Caco-2 (cell line): ENCODE results near the gene RABL6. TPM values are rescaled to one million over a fixed set of nuclear protein-coding genes. Genes with fewer than 3 reads are reported as not detected.
A peak's percentile ranks its signal among the peaks of the same experiment; 100 is the strongest.

Experiments used
- BruUV-seq: library from RNA; stranded (reverse); fragments of 400-500 nt; replicated peaks from 2 replicates; lab custom pipeline; 2021; lab: Mats Ljungman, UMichigan
- CTCF ChIA-PET: fragments of 300-600 bp; sonication (Branson Sonifier 250); formaldehyde crosslinking; loops from one replicate; lab custom pipeline; 2022; ENCODE audit warnings: antibody characterized with exemption; lab: Charles Lee
- POLR2A ChIA-PET: fragments of 300-600 bp; sonication (Branson Sonifier 250); formaldehyde crosslinking; loops from one replicate; lab custom pipeline; 2022; ENCODE audit warnings: antibody characterized with exemption; lab: Charles Lee
- DNase-seq, 2 experiments: peaks; one replicate each; pipeline versions ENCODE4 v3.0.0 to v3.0.0-alpha.2; 2020 to 2022
- H3K27me3 ChIP-seq: replicated peaks from 2 replicates; pipeline ENCODE4 v1.6.0; 2011; ENCODE audit warnings: low read length; ENCODE audit not compliant: control insufficient read depth, insufficient read depth
- H3K36me3 ChIP-seq: 2 replicates; pipeline ENCODE4 v1.5.1; 2011; ENCODE audit warnings: low read length; ENCODE audit not compliant: control insufficient read depth, insufficient read depth
- H3K4me1 ChIP-seq: fragments of 250-450 bp; sonication (Bioruptor Pico); 2 replicates; pipeline ENCODE4 v1.5.1; 2020; ENCODE audit warnings: mild to moderate bottlenecking
- H3K4me3 ChIP-seq: 2 replicates; pipeline ENCODE4 v1.5.1; 2011; ENCODE audit warnings: low read depth, mild to moderate bottlenecking, control low read depth, low read length
- H3K9me3 ChIP-seq: fragments of 250-450 bp; sonication (Bioruptor Pico); 2 replicates; pipeline ENCODE4 v1.5.1; 2020; ENCODE audit warnings: mild to moderate bottlenecking, moderate library complexity
- H3K27ac Mint-ChIP-seq: one replicate; pipeline ENCODE4 v1.8.0; 2022; ENCODE audit warnings: mixed read lengths; ENCODE audit not compliant: unreplicated experiment
- H3K27me3 Mint-ChIP-seq: one replicate; pipeline ENCODE4 v1.8.0; 2022; ENCODE audit warnings: mixed read lengths; ENCODE audit not compliant: insufficient read depth, unreplicated experiment
- H3K36me3 Mint-ChIP-seq: one replicate; pipeline ENCODE4 v1.8.0; 2022; ENCODE audit warnings: mild to moderate bottlenecking, mixed read lengths; ENCODE audit not compliant: insufficient read depth, unreplicated experiment
- H3K4me1 Mint-ChIP-seq: one replicate; pipeline ENCODE4 v1.8.0; 2022; ENCODE audit warnings: low read depth, mixed read lengths; ENCODE audit not compliant: unreplicated experiment
- H3K4me3 Mint-ChIP-seq: one replicate; pipeline ENCODE4 v1.8.0; 2022; ENCODE audit warnings: mild to moderate bottlenecking, moderate library complexity, mixed read lengths; ENCODE audit not compliant: unreplicated experiment
- H3K9me3 Mint-ChIP-seq: one replicate; pipeline ENCODE4 v1.8.0; 2022; ENCODE audit warnings: mixed read lengths; ENCODE audit not compliant: unreplicated experiment
- intact Hi-C: fragments of 100-400 bp; cut with micrococcal nuclease; formaldehyde crosslinking; loops from one replicate; pipeline ENCODE4 v1.10.0; 2022; ENCODE audit not compliant: unreplicated experiment
- total RNA-seq: library from RNA; stranded (reverse); gene quantifications from 2 replicates; pipeline ENCODE4 v1.2.3, GENCODE V29; 2022
- TF ChIP-seq, protein P1 (sequence below), 2 experiments: fragments of 200-600 bp in 1 of 2; IDR thresholded peaks; 1 replicate in 1 of 2; 2 replicates in 1 of 2; pipeline versions ENCODE4 v1.5.1 to v1.8.0; 2011 to 2022; ENCODE audit warnings: antibody characterized with exemption in 1 of 2, control low read depth in 1 of 2, inconsistent platforms in 1 of 2, low read depth in 1 of 2, low read length in 1 of 2, mild to moderate bottlenecking in 1 of 2, moderate library complexity in 1 of 2; ENCODE audit not compliant: insufficient read depth in 1 of 2, severe bottlenecking in 1 of 2, unreplicated experiment in 1 of 2

RABL6 gene
- total RNA-seq, 1 experiment from 2014 or later, result 138 TPM

GRCh38 chr9:136791516-136792276, 16.1 kb upstream of the RABL6 start:
- no peaks in the 10 kb centered on the region for H3K27me3 Mint-ChIP-seq
- TF ChIP-seq, protein P1, sequence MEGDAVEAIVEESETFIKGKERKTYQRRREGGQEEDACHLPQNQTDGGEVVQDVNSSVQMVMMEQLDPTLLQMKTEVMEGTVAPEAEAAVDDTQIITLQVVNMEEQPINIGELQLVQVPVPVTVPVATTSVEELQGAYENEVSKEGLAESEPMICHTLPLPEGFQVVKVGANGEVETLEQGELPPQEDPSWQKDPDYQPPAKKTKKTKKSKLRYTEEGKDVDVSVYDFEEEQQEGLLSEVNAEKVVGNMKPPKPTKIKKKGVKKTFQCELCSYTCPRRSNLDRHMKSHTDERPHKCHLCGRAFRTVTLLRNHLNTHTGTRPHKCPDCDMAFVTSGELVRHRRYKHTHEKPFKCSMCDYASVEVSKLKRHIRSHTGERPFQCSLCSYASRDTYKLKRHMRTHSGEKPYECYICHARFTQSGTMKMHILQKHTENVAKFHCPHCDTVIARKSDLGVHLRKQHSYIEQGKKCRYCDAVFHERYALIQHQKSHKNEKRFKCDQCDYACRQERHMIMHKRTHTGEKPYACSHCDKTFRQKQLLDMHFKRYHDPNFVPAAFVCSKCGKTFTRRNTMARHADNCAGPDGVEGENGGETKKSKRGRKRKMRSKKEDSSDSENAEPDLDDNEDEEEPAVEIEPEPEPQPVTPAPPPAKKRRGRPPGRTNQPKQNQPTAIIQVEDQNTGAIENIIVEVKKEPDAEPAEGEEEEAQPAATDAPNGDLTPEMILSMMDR (IDR thresholded peaks at IDR 0.05; ENCODE audit: insufficient read depth in 1 of 2, low read depth in 1 of 2, low read length in 1 of 2, severe bottlenecking in 1 of 2, unreplicated experiment in 1 of 2), result peak; percentile 96 to 100
- no peaks in the 10 kb centered on the region for H3K9me3 ChIP-seq
- H3K4me3 ChIP-seq, result peak overlapping the region; percentile 98
- no TSS peak for BruUV-seq
- peaks cover 44% of the 10 kb centered on the region for H3K4me1 Mint-ChIP-seq
- no peaks in the 10 kb centered on the region for H3K9me3 Mint-ChIP-seq
- H3K4me1 ChIP-seq, result peaks cover 53% of the 10 kb centered on the region
- H3K36me3 Mint-ChIP-seq, result peaks cover 39% of the 10 kb centered on the region
- peak overlapping the region; percentile 84 for H3K27ac Mint-ChIP-seq
- peaks cover 10% of the 10 kb centered on the region for H3K36me3 ChIP-seq
- CTCF ChIA-PET, result interaction anchor here (1.2 to 1.4 kb wide), 3 partner anchors 8 to 51 kb away, joined by 4 to 24 read pairs (median 4); partner anchors contain the start of gene AJM1
- H3K4me3 Mint-ChIP-seq, result peak overlapping the region; percentile 68
- peak; percentile 83 to 84 for DNase-seq
- no peaks in the 10 kb centered on the region for H3K27me3 ChIP-seq
- POLR2A ChIA-PET, result no interaction called here
- intact Hi-C loops, result loop anchor here (1.0 to 10.0 kb wide), 4 partner anchors 10 to 453 kb away; partner anchors contain the start of genes SEC16A and TUBB4B

DNA sequence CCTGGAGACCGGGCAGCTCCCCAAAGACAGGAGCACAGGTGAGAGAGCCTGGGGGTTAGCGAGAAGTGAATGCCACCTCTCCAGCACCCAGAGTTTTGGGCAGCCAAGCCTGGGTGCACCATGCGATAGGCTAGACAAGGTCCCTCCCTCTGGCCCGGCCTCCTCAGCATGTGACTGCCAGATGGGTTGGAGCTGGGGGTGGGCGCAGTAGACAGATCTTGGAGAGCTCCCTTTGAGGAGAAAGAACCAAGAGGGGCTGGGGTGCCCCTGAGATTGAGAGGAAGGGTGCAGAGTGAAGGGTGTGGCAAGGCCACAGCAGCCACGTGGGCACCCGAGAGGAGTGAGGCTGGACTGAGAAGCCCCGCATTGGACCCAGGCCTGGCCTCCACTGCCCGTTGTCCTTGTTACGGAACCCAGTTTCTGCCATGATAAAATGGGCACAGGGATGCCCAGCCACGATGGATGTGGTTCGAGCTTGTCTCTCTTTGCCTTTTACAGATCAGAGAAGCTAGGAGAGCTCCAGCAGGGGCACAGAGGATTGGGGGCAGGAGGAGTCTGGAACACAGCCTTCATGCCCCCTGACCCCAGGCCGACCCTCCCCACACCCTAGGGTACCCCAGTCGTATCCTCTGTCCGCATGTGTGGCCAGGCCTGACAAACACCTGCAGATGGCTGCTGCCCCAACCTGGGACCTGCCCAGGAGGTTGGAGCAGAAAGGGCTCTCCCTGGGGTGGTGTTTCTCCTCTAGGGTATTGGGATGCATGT, 15.2 kb upstream of the RABL6 start:
- ChIA-PET POLR2A (interaction anchor here (0.5 kb wide), 1 partner anchor 335 kb away, joined by 4 read pairs; no protein-coding TSS in a partner anchor), CTCF (interaction anchor here (1.2 to 1.4 kb wide), 2 partner anchors 14 to 50 kb away, joined by 4 read pairs; partner anchors contain the start of gene AJM1)
- Histone ChIP-seq H3K36me3 (peaks cover 10% of the 10 kb centered on the region), H3K9me3 (no peaks in the 10 kb centered on the region), H3K4me3 (peak overlapping the region; percentile 98), H3K4me1 (peaks cover 57% of the 10 kb centered on the region), H3K27me3 (no peaks in the 10 kb centered on the region)
- H3K36me3 Mint-ChIP-seq, result peaks cover 45% of the 10 kb centered on the region
- intact Hi-C loops, result loop anchor here (5.0 to 10.0 kb wide), 2 partner anchors 310 to 452 kb away; partner anchors contain the start of genes SEC16A and TUBB4B
- BruUV-seq, result TSS peak; percentile 22
- TF ChIP-seq, protein P1 (IDR thresholded peaks at IDR 0.05; ENCODE audit: insufficient read depth in 1 of 2, low read depth in 1 of 2, low read length in 1 of 2, severe bottlenecking in 1 of 2, unreplicated experiment in 1 of 2), result no peak
- no peaks in the 10 kb centered on the region for H3K9me3 Mint-ChIP-seq
- H3K27me3 Mint-ChIP-seq, result no peaks in the 10 kb centered on the region
- DNase-seq, result no peak
- H3K4me3 Mint-ChIP-seq, result peak overlapping the region; percentile 68
- peaks cover 45% of the 10 kb centered on the region for H3K4me1 Mint-ChIP-seq
- peak overlapping the region; percentile 84 for H3K27ac Mint-ChIP-seq
